Measurements from ENCODE around the gene SLC36A2.
A peak's percentile ranks its signal among the peaks of the same experiment; 100 is the strongest.
"Not testable (repeated sequence)": the region's sequence is repeated elsewhere in the genome, so short reads cannot be mapped to it uniquely, and the experiment has no call there.

SLC36A2 gene

GRCh38 chr5:151315998-151316597 is 31.3 kb downstream of the SLC36A2 start:
- TF ChIP-seq CTCF (IDR thresholded peaks at IDR 0.05; ENCODE audit: low read depth, low read length) = peak; percentile 76
- Histone ChIP-seq H3K27me3 (ENCODE audit: insufficient read depth, low read depth, severe bottlenecking) (no peaks in the 10 kb centered on the region), H3K9me3 (ENCODE audit: severe bottlenecking) (no peaks in the 10 kb centered on the region), H3K4me3 (ENCODE audit: low read depth, low read length) (no peak overlapping the region), H3K36me3 (no peaks in the 10 kb centered on the region), H3K27ac (no peak overlapping the region)
- peak; percentile 74 for DNase-seq

GRCh38 chr5:151313357-151313756 is 34.0 kb downstream of the SLC36A2 start:
- no peak overlapping the region for H3K4me3 ChIP-seq (ENCODE audit: low read depth, low read length)
- no peaks in the 10 kb centered on the region for H3K36me3 ChIP-seq
- H3K27me3 ChIP-seq (ENCODE audit: insufficient read depth, low read depth, severe bottlenecking) = no peaks in the 10 kb centered on the region
- H3K9me3 ChIP-seq (ENCODE audit: severe bottlenecking) = no peaks in the 10 kb centered on the region
- H3K27ac ChIP-seq = no peak overlapping the region
- DNase-seq = no peak
- TF ChIP-seq CTCF (IDR thresholded peaks at IDR 0.05; ENCODE audit: low read depth, low read length) = no peak

- Histone ChIP-seq H3K27me3 (ENCODE audit: insufficient read depth, low read depth, severe bottlenecking) (no peaks in the 10 kb centered on the region), H3K9me3 (ENCODE audit: severe bottlenecking) (no peaks in the 10 kb centered on the region), H3K36me3 (no peaks in the 10 kb centered on the region), H3K27ac (no peak overlapping the region), H3K4me3 (ENCODE audit: low read depth, low read length) (no peak overlapping the region)
- no peak for DNase-seq
- no peak for TF ChIP-seq CTCF (IDR thresholded peaks at IDR 0.05; ENCODE audit: low read depth, low read length)
Measured at GRCh38 chr5:151312756-151313324, 34.5 kb downstream of the SLC36A2 start.

GRCh38 chr5:151310932-151311331 is 36.4 kb downstream of the SLC36A2 start:
- Histone ChIP-seq H3K9me3 (ENCODE audit: severe bottlenecking) (no peaks in the 10 kb centered on the region), H3K36me3 (no peaks in the 10 kb centered on the region)
- TF ChIP-seq CTCF (IDR thresholded peaks at IDR 0.05; ENCODE audit: low read depth, low read length) = no peak

GRCh38 chr5:151309821-151310220 is 37.5 kb downstream of the SLC36A2 start:
- not testable (repeated sequence) for H3K9me3 ChIP-seq (ENCODE audit: severe bottlenecking); DNase-seq; H3K4me3 ChIP-seq (ENCODE audit: low read depth, low read length); H3K36me3 ChIP-seq; H3K27me3 ChIP-seq (ENCODE audit: insufficient read depth, low read depth, severe bottlenecking); H3K27ac ChIP-seq

More at GRCh38 chr5:151310932-151311331, 36.4 kb downstream of the SLC36A2 start:
- no peaks in the 10 kb centered on the region for H3K27me3 ChIP-seq (ENCODE audit: insufficient read depth, low read depth, severe bottlenecking)
- no peak overlapping the region for H3K4me3 ChIP-seq (ENCODE audit: low read depth, low read length)
- no peak overlapping the region for H3K27ac ChIP-seq
- no peak for DNase-seq

- not testable (repeated sequence) for H3K4me3 ChIP-seq (ENCODE audit: low read depth, low read length); H3K36me3 ChIP-seq; H3K9me3 ChIP-seq (ENCODE audit: severe bottlenecking); DNase-seq; H3K27ac ChIP-seq; H3K27me3 ChIP-seq (ENCODE audit: insufficient read depth, low read depth, severe bottlenecking)
Measured at GRCh38 chr5:151309266-151309665, 38.1 kb downstream of the SLC36A2 start.

- no peak for DNase-seq
- Histone ChIP-seq H3K4me3 (ENCODE audit: low read depth, low read length) (no peak within 1 kb of the TSS), H3K9me3 (ENCODE audit: severe bottlenecking) (no peaks in the 10 kb centered on the region), H3K36me3 (no peaks in the 10 kb centered on the region), H3K27me3 (ENCODE audit: insufficient read depth, low read depth, severe bottlenecking) (peaks cover 7% of the 10 kb centered on the region), H3K27ac (no peak within 1 kb of the TSS)
- no peak for TF ChIP-seq CTCF (IDR thresholded peaks at IDR 0.05; ENCODE audit: low read depth, low read length)
Measured at GRCh38 chr5:151303666-151304065, 43.7 kb downstream of the SLC36A2 start, which contains the start of gene SLC36A3. TSS of gene SLC36A3 (minus strand) at chr5:151303766. CDS start at chr5:151303354, 412 bp downstream.

All from WERI-Rb-1 (cell line).